HG02642 (cell line): ENCODE measurements around the gene HUS1.
"Not testable (repeated sequence)": the region's sequence is repeated elsewhere in the genome, so short reads cannot be mapped to it uniquely, and the experiment has no call there.

Experiments used
- ATAC-seq: cut with Tn5 transposase; IDR thresholded peaks from one replicate; pipeline ENCODE4 v1.9.1; 2021; ENCODE audit warnings: mild to moderate bottlenecking; ENCODE audit not compliant: unreplicated experiment, poor library complexity

Gene HUS1

DNA sequence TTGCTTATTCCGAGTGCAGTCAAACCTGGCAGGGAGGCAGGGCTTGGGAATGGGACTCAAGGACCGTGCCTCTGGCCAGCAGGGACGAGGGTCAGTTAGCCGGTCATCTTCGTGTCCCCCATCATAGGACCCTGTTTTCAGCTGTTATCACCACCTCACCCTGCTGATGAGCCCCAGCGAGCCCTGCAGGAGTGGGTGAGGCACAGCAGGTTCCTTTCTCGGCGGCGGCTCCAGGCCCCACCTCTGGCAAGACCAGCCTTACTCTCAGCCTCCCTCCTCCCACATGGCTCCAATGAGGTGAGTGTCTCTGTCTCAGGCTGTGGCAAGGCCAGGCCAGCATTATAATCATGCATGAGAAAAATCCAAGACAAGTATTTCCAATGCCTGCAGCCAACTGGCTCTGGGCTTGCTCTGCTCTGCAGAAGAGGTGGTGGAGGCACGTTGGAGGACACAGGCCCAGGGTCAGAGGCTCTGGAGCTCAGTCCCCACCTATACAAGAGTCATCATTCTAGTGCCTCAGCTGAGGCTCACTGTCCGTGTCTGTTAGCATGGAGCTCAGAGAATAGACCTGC is 46.9 kb downstream of the HUS1 start:
- ATAC-seq, result no peak

GRCh38 chr7:47932016-47932415 is 47.4 kb downstream of the HUS1 start:
- ATAC-seq, result no peak

DNA sequence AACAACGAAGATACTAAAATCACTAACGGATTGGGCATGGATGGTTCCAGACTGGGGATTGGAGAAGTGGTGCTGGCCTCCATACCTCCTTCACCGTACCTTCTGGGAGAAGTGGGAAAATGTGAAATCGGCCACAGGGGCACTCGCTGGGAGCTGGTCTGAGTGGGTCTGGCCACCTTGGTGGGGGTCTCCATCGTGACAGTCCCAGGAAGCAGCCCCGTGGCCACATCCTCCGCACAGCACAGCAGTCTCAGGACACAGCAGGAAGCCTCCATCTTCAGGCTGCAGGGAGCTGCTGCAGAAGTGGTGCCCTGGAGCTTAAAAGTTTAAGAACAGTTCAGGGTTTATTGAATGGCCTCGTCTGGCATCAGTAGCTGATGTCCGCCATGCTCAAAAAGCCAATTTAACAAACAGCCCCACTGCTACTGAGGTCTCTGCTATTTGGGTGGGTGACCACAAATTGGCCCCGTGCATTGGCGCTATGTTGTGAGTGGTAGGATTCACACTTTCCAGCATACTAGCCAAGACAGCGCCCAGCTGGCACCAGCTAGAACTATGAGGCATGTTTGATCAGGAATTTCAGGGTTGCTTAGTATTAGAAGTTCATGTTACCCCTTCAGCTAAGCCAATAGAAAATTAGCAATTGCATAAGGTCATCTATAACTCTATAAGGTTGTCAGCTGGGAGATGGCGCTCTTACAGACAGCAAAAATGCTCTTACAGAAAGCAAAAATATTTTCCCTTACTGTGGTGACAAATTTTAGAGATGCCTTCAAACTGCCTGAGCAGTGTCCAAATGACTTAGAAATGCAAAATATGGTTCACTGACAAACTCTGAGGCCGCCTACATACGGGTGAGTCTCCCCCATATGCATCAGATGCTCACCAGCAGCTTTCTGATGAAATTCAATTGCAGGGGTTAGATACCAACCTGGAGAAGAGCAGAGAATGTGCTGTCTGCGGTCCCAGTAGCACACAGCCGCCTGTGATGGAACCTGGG is 48.1 kb downstream of the HUS1 start:
- ATAC-seq, result no peak

- no peak for ATAC-seq
Measured at GRCh38 chr7:47924266-47924665, 55.1 kb downstream of the HUS1 start.

DNA sequence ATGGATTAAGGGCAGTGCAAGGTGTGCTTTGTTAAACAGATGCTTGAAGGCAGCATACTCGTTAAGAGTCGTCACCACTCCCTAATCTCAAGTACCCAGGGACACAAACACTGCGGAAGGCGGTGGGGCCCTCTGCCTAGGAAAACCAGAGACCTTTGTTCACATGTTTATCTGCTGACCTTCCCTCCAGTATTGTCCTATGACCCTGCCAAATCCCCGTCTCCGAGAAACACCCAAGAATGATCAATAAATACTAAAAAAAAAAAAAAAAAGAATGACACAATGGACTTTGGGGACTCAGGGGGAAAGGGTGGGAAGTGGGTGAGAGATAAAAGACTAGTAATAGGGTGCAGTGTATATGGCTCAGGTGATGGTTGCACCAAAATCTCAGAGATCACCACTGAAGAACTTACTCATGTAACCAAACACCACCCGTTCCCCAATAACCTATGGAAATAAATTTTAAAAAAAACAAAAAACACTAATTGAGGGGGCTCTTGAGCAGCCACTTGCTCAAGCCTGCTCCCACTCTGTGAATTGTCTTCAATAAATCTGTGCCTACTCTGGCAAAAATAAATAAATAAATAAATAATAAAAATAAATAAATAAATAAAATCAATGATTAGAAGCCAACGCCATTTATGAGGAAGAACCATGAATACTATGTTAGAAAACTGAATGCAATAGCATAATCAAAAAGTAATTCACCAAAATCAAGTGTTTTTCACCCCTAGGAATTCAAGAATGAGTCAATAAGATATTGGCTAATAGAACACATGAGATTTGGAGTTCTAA is 56.1 kb downstream of the HUS1 start:
- not testable (repeated sequence) for ATAC-seq

- not testable (repeated sequence) for ATAC-seq
Measured at GRCh38 chr7:47916514-47916913, 62.9 kb downstream of the HUS1 start.

GRCh38 chr7:47915616-47915976 is 63.8 kb downstream of the HUS1 start:
- ATAC-seq, result no peak

DNA sequence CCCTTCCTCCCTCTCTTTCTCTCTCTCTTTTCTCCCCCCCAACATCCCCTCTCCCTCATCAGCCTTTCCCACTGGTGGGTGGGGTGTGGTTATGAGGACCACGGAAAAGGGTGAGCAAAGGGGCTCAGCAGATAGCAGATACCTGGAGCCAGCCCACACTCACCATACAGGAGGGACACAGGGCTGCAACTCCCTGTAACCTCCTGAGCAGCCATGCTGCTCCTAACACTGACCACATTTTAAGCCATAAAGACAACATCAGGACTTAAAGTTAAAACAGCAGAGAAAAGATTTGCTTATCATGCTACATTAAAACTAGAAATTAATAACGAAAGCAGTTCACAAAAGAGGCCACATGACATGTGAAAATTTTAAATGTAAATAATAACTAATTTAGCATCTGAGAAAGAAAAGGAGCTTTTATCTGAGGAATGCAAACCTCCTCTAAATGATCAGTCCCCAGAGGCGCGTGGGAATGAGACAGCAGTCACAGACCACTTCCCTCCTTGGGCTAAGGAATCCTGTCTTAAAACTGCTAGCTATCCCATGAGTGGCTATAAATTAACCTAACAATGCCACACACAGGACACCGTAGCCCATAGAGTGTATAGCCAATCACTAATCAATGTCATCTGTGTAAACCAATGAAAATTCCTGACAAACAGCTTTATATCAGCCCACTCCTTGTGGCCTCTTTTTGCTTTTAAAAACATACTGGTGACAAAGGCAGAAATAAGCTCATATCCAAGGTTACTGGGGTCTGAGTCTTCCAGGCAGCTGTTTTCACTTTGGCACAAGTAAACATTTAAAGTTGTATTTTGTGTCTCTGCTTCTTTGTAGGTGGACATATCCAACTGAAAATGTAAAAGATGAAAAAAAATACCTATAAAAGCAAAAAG is 64.4 kb downstream of the HUS1 start:
- ATAC-seq, result no peak
